Vagina (tissue), 2 donors: ENCODE data around the gene BPIFA3.

ENCODE experiments used
- CTCF ChIP-seq, 3 experiments: fragments of 450-650 bp in 2 of 3; fragments of 200-600 bp in 1 of 3; sonication (generic) in 1 of 3; IDR thresholded peaks; one replicate each; pipeline ENCODE4 v1.5.1; 2017 to 2019; ENCODE audit warnings: antibody characterized with exemption in 3 of 3, mild to moderate bottlenecking in 2 of 3, moderate library complexity in 2 of 3
- POLR2A ChIP-seq, 2 donors: fragments of 450-650 bp; IDR thresholded peaks; one replicate each; pipeline ENCODE4 v1.6.1; 2017; ENCODE audit warnings: antibody characterized with exemption in 2 of 2, mild to moderate bottlenecking in 2 of 2, moderate library complexity in 2 of 2

GRCh38 chr20:33217052-33217451 lies at the start of gene BPIFA3:
- TF ChIP-seq POLR2A (IDR thresholded peaks at IDR 0.05): no peak
- no peak for TF ChIP-seq CTCF (IDR thresholded peaks at IDR 0.05)
